Measurements from ENCODE around the gene SLX4.

SLX4 gene

GRCh38 chr16:3597676-3598075, 13.7 kb downstream of the SLX4 start:
- no peak for DNase-seq

- DNase-seq, result no peak
These were observed 14.2 kb downstream of the SLX4 start for GRCh38 chr16:3597226-3597625.

GRCh38 chr16:3596101-3596861, 15.1 kb downstream of the SLX4 start:
- no peak for DNase-seq

- DNase-seq, result no peak
These were observed 15.8 kb downstream of the SLX4 start for GRCh38 chr16:3595521-3596021.

GRCh38 chr16:3595110-3595486, 16.3 kb downstream of the SLX4 start:
- DNase-seq, result no peak

GRCh38 chr16:3594316-3595109, 16.9 kb downstream of the SLX4 start:
- no peak for DNase-seq

- DNase-seq, result no peak
These were observed 18.8 kb downstream of the SLX4 start for GRCh38 chr16:3592559-3592958.

- DNase-seq, result no peak
These were observed 19.4 kb downstream of the SLX4 start for GRCh38 chr16:3591991-3592390.

- DNase-seq, result no peak
These were observed 20.0 kb downstream of the SLX4 start for GRCh38 chr16:3591436-3591803.

- DNase-seq, result no peak
These were observed 20.5 kb downstream of the SLX4 start for GRCh38 chr16:3590736-3591435.

GRCh38 chr16:3589991-3590701, 21.3 kb downstream of the SLX4 start:
- DNase-seq, result no peak

- no peak for DNase-seq
These were observed 21.9 kb downstream of the SLX4 start for GRCh38 chr16:3589441-3589921.

GRCh38 chr16:3589001-3589400, 22.4 kb downstream of the SLX4 start:
- DNase-seq, result no peak

- DNase-seq, result no peak
These were observed 23.8 kb downstream of the SLX4 start for GRCh38 chr16:3587547-3588110.

GRCh38 chr16:3584412-3584811, 27.0 kb downstream of the SLX4 start:
- DNase-seq, result no peak

- no peak for DNase-seq
These were observed 27.9 kb downstream of the SLX4 start for GRCh38 chr16:3583303-3584038.

GRCh38 chr16:3582276-3583165, 28.9 kb downstream of the SLX4 start:
- no peak for DNase-seq

- no peak for DNase-seq
These were observed 30.0 kb downstream of the SLX4 start for GRCh38 chr16:3581392-3581791.

- no peak for DNase-seq
These were observed 30.7 kb downstream of the SLX4 start for GRCh38 chr16:3580686-3581085.

- DNase-seq, result no peak
These were observed 31.2 kb downstream of the SLX4 start for GRCh38 chr16:3580251-3580651.

- no peak for DNase-seq
These were observed 31.6 kb downstream of the SLX4 start for GRCh38 chr16:3579776-3580175.

Data from NCI-H1694 treated with DMSO at 0.1 percent for 48 hours (cell line).